ENCODE measurements around the gene RUFY3.
"Not testable (repeated sequence)": the region's sequence is repeated elsewhere in the genome, so short reads cannot be mapped to it uniquely, and the experiment has no call there.

DNA sequence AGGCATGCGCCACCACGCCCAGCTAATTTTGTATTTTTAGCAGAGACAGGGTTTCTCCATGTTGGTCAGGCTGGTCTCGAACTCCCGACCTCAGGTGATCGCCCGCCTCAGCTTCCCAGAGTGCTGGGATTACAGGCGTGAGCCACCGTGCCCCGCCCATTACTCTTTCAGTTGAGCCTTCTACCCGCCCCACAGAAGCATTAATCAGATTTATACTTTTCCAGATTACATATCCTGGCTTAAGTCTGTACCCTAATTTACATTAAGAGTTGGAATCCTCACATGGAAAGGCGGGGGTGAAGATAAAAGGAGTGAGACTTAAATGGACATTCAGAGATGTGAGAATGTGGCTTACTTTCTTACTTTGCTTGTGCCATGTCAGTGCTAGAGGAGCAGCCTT lies 4.8 kb downstream of the RUFY3 start:
- not testable (repeated sequence) for TF ChIP-seq POLR2A (IDR thresholded peaks at IDR 0.05; ENCODE audit: low read length); KDM1A (IDR thresholded peaks at IDR 0.05; ENCODE audit: low read depth); NPAS2 (CRISPR knock-in tag; IDR thresholded peaks at IDR 0.05; ENCODE audit: borderline replicate concordance); JUNB (IDR thresholded peaks at IDR 0.05)
- TF ChIP-seq, protein P1, sequence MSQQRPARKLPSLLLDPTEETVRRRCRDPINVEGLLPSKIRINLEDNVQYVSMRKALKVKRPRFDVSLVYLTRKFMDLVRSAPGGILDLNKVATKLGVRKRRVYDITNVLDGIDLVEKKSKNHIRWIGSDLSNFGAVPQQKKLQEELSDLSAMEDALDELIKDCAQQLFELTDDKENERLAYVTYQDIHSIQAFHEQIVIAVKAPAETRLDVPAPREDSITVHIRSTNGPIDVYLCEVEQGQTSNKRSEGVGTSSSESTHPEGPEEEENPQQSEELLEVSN (IDR thresholded peaks at IDR 0.05; ENCODE audit: borderline replicate concordance, low read depth) = not testable (repeated sequence)
- TF ChIP-seq, protein P2, sequence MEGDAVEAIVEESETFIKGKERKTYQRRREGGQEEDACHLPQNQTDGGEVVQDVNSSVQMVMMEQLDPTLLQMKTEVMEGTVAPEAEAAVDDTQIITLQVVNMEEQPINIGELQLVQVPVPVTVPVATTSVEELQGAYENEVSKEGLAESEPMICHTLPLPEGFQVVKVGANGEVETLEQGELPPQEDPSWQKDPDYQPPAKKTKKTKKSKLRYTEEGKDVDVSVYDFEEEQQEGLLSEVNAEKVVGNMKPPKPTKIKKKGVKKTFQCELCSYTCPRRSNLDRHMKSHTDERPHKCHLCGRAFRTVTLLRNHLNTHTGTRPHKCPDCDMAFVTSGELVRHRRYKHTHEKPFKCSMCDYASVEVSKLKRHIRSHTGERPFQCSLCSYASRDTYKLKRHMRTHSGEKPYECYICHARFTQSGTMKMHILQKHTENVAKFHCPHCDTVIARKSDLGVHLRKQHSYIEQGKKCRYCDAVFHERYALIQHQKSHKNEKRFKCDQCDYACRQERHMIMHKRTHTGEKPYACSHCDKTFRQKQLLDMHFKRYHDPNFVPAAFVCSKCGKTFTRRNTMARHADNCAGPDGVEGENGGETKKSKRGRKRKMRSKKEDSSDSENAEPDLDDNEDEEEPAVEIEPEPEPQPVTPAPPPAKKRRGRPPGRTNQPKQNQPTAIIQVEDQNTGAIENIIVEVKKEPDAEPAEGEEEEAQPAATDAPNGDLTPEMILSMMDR (IDR thresholded peaks at IDR 0.05) = not testable (repeated sequence)
